ENCODE measurements around the gene GSTK1. TPM values are rescaled to one million over a fixed set of nuclear protein-coding genes. Genes with fewer than 3 reads are reported as not detected.

Gene GSTK1
- total RNA-seq, 1 experiment from 2014 or later, result 51.9 TPM

DNA sequence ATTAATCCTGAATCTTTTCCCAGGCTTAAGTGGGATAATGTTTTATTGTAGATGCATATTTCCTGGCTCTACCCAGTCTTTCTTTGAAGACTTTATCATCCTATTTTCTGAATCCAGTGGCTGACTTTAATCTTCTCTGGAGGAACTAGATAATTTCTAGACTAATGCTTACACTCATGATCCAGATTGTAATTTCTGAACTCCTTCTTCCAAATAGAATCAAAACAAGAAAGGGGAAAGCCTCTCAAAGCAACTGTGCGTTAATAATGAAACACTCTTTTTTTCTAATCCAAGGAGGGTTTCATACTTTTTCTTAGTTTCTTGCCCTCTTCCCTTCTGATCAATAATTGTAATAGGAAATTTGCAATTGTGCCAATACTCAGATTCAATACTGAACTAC, 8.0 kb downstream of the GSTK1 start:
- peaks cover 2% of the 10 kb centered on the region for H3K36me3 ChIP-seq (replicated peaks; ENCODE audit: control insufficient read depth, insufficient read depth, low read length)

GRCh38 chr7:143272871-143273270, 9.6 kb downstream of the GSTK1 start:
- Histone ChIP-seq H3K4me3 (ENCODE audit: insufficient read depth, low read depth, low read length) (no peak overlapping the region), H3K27me3 (ENCODE audit: control insufficient read depth, insufficient read depth, low read length) (no peaks in the 10 kb centered on the region), H3K36me3 (replicated peaks; ENCODE audit: control insufficient read depth, insufficient read depth, low read length) (peaks cover 2% of the 10 kb centered on the region)
- DNase-seq, result no peak

More for the DNA sequence above, 8.0 kb downstream of the GSTK1 start:
- Histone ChIP-seq H3K27me3 (ENCODE audit: control insufficient read depth, insufficient read depth, low read length) (no peaks in the 10 kb centered on the region), H3K4me3 (ENCODE audit: insufficient read depth, low read depth, low read length) (no peak overlapping the region)
- DNase-seq, result no peak

DNA sequence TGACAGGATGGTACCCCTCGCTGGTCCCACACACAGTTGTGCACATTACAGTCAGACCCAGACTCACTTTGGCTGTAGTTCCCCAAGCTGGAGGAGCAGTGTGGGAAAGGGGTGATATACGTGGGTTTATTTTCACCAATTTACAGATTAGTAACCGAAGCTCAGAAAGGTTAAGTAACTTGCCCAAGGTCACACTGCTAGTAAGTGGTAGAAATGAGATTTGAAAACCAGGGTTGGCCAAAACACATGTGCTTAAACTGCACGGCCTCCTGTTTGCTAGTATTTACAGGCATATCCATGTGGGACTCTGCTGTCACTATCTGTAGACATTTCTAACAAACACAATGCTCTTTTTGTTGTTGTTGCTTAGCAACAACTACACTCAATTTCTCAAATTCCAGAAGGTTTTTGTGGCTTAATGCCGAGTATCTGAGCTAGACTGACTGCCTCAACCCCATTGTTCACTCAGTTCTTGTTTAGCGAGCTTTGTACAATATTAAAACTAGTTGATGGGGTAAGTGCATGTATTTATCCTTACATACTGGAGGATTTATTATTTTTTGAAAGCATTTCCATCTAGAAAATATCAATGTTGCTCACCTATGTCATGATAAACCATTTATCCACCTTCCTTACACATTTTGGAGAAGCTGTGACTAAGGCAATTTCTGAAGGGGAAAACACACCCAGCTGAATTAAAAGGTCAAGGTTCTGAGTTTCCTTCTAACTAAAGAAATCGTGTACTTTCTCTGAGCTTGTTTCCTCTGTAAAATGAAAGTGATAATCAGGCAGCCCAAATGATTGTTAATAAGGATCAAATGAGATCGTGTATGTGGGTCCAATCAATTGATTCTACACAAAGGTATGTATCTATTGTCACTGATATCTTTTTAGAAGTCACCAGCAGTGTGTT, 16.2 kb downstream of the GSTK1 start:
- DNase-seq, result no peak
- Histone ChIP-seq H3K4me3 (ENCODE audit: insufficient read depth, low read depth, low read length) (no peak overlapping the region), H3K27me3 (ENCODE audit: control insufficient read depth, insufficient read depth, low read length) (no peaks in the 10 kb centered on the region), H3K36me3 (replicated peaks; ENCODE audit: control insufficient read depth, insufficient read depth, low read length) (no peaks in the 10 kb centered on the region)

GRCh38 chr7:143280160-143280559, 16.9 kb downstream of the GSTK1 start:
- H3K27me3 ChIP-seq (ENCODE audit: control insufficient read depth, insufficient read depth, low read length), result no peaks in the 10 kb centered on the region
- H3K4me3 ChIP-seq (ENCODE audit: insufficient read depth, low read depth, low read length), result no peak overlapping the region
- DNase-seq, result no peak
- no peaks in the 10 kb centered on the region for H3K36me3 ChIP-seq (replicated peaks; ENCODE audit: control insufficient read depth, insufficient read depth, low read length)

DNA sequence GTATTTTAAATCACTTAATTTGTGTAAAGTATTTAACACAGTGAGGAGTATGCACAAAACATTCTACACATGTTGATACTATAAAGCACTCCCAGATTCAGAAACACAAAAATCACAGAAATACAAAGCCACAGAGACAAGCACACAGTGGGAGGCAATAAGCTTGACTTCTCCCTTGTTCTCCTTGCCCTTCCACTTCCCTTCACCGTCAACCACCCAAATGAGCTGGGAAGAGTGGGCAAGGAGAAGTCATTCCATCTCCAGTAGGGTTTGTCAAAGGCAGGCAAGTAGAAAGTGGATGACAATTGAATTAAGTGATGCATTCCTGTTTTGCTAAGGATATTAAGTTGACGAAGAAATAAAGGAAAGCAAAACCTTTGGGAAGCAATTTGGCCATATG, 17.3 kb downstream of the GSTK1 start:
- DNase-seq, result no peak
- Histone ChIP-seq H3K4me3 (ENCODE audit: insufficient read depth, low read depth, low read length) (no peak overlapping the region), H3K27me3 (ENCODE audit: control insufficient read depth, insufficient read depth, low read length) (peaks cover 3% of the 10 kb centered on the region), H3K36me3 (replicated peaks; ENCODE audit: control insufficient read depth, insufficient read depth, low read length) (no peaks in the 10 kb centered on the region)

GRCh38 chr7:143281529-143281928, 18.3 kb downstream of the GSTK1 start:
- no peak for DNase-seq
- peaks cover 11% of the 10 kb centered on the region for H3K27me3 ChIP-seq (ENCODE audit: control insufficient read depth, insufficient read depth, low read length)
- H3K36me3 ChIP-seq (replicated peaks; ENCODE audit: control insufficient read depth, insufficient read depth, low read length), result no peaks in the 10 kb centered on the region
- no peak overlapping the region for H3K4me3 ChIP-seq (ENCODE audit: insufficient read depth, low read depth, low read length)

- Histone ChIP-seq H3K36me3 (replicated peaks; ENCODE audit: control insufficient read depth, insufficient read depth, low read length) (no peaks in the 10 kb centered on the region), H3K4me3 (ENCODE audit: insufficient read depth, low read depth, low read length) (no peak overlapping the region), H3K27me3 (ENCODE audit: control insufficient read depth, insufficient read depth, low read length) (peaks cover 16% of the 10 kb centered on the region)
- no peak for DNase-seq
Observed at GRCh38 chr7:143282124-143282523, 18.9 kb downstream of the GSTK1 start.

DNA sequence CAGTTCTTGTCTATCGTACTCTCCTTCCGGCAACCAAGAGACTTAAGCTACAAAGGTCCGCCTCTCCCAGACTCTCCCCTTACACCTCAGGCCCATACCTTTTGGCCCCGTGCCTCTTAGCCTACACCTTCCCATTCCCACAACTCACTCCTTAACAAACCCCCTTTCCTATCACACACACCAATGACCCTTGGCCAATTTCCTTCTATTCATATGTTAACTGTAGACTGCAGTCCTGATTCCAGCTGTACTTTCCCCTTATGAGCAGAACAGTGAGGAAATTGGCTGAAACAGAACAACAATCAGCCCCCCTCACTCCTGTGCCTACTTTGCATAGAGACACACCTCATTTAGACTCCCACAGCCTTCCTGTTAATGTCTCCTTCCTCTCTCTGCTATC, 20.1 kb downstream of the GSTK1 start:
- peaks cover 23% of the 10 kb centered on the region for H3K27me3 ChIP-seq (ENCODE audit: control insufficient read depth, insufficient read depth, low read length)
- H3K36me3 ChIP-seq (replicated peaks; ENCODE audit: control insufficient read depth, insufficient read depth, low read length), result no peaks in the 10 kb centered on the region
- DNase-seq, result peak; percentile 35
- H3K4me3 ChIP-seq (ENCODE audit: insufficient read depth, low read depth, low read length), result no peak overlapping the region

DNA sequence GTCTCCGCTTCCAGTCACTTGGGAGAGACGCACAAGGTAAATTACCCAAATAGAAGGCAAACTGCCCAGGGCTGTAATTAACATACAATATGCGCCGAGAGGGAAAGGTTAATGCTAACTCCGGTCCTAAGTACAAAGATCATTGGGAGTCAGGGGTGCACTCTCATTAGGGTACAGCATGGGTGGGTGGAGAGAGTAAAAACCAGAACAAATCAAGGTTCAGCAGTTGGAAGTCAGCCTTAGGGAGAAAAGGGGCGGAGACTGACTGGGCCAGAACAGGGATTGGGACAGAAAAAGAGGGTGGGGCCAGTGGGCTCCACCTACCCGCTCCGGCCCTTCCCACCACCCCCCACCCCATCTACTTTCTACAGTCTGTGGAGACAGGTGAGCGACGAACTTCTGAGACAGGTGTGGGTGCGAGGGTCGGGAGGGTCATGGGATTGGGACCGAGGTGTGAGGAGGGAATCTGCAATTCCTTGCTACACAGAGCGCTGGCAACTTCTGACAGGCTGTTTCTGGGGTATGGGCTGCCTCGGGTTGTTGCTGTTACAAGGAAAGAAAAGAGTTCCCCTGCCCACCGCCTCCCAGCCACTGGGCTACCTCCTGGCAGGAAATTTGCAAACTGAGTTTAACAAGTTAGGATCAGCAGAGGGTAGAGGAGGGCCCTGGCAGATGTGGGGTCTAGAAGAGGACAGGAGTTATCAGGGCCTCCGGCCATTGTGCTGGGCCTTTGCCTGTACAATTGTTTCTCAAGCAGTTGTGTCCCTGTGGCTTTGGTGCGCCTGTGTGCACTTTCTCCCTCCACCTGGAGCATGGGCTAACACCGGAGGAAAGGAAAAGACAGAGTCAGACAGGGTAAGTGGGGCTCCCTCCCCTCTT, 21.6 kb downstream of the GSTK1 start, which contains the start of gene TMEM139:
TMEM139 (plus strand) TSS at position 368 of the 879 bp plus-strand sequence. CDS start 1,000 bp downstream, outside the sequence.
- peak; percentile 81 for DNase-seq
- no peaks in the 10 kb centered on the region; the same call in 1 of the 2 replicates for H3K36me3 ChIP-seq (replicated peaks; ENCODE audit: control insufficient read depth, insufficient read depth, low read length)

DNA sequence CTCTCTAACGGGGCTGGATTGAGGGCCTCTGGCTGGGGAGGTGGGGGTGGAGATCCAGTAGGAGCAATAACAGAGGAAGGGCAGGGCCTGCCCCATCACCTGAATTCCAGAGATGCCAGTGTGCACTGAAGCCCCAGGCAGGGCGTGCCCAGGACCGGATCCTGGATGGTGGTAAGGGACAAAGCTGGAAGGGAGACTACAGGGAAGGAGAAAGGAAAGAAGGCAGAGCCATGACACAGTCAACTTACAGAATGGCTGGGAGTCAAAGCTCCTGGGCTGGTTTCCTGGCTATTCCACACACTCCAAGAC, 22.2 kb downstream of the GSTK1 start:
- Histone ChIP-seq H3K27me3 (ENCODE audit: control insufficient read depth, insufficient read depth, low read length) (peaks cover 23% of the 10 kb centered on the region), H3K4me3 (ENCODE audit: insufficient read depth, low read depth, low read length) (no peak overlapping the region), H3K36me3 (replicated peaks; ENCODE audit: control insufficient read depth, insufficient read depth, low read length) (no peaks in the 10 kb centered on the region; the same call in none of the 2 replicates)
- DNase-seq, result peak; percentile 27

More for the DNA sequence above, 21.6 kb downstream of the GSTK1 start, which contains the start of gene TMEM139:
- Histone ChIP-seq H3K27me3 (ENCODE audit: control insufficient read depth, insufficient read depth, low read length) (peaks cover 23% of the 10 kb centered on the region), H3K4me3 (ENCODE audit: insufficient read depth, low read depth, low read length) (peak within 1 kb of the TSS; percentile 44)

DNA sequence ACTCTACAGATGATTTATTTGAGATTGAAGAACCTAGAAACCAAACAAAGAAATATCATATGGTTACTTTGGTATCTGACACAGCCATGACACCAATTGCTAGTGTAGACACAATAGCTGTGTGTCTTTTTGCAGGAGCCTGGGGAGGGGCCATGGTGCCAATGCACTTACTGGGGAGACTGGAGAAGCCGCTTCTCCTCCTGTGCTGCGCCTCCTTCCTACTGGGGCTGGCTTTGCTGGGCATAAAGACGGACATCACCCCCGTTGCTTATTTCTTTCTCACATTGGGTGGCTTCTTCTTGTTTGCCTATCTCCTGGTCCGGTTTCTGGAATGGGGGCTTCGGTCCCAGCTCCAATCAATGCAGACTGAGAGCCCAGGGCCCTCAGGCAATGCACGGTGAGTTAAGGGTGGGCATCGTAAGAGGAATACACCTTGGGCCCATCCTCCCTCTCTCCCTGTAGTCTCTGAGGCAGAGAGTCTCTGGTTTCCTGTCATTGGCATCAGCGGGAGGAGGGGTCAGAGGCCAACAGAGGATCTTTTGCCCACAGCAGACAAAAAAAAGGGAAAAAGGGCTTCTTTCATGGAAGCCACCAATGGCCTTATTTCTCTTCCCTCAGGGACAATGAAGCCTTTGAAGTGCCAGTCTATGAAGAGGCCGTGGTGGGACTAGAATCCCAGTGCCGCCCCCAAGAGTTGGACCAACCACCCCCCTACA, 22.7 kb downstream of the GSTK1 start:
- Histone ChIP-seq H3K36me3 (replicated peaks; ENCODE audit: control insufficient read depth, insufficient read depth, low read length) (peaks cover 2% of the 10 kb centered on the region), H3K27me3 (ENCODE audit: control insufficient read depth, insufficient read depth, low read length) (peaks cover 23% of the 10 kb centered on the region), H3K4me3 (ENCODE audit: insufficient read depth, low read depth, low read length) (no peak overlapping the region)
- no peak for DNase-seq

GRCh38 chr7:143286522-143286890, 23.3 kb downstream of the GSTK1 start:
- Histone ChIP-seq H3K36me3 (replicated peaks; ENCODE audit: control insufficient read depth, insufficient read depth, low read length) (peaks cover 2% of the 10 kb centered on the region), H3K27me3 (ENCODE audit: control insufficient read depth, insufficient read depth, low read length) (peaks cover 23% of the 10 kb centered on the region), H3K4me3 (ENCODE audit: insufficient read depth, low read depth, low read length) (no peak overlapping the region)
- DNase-seq, result no peak

DNA sequence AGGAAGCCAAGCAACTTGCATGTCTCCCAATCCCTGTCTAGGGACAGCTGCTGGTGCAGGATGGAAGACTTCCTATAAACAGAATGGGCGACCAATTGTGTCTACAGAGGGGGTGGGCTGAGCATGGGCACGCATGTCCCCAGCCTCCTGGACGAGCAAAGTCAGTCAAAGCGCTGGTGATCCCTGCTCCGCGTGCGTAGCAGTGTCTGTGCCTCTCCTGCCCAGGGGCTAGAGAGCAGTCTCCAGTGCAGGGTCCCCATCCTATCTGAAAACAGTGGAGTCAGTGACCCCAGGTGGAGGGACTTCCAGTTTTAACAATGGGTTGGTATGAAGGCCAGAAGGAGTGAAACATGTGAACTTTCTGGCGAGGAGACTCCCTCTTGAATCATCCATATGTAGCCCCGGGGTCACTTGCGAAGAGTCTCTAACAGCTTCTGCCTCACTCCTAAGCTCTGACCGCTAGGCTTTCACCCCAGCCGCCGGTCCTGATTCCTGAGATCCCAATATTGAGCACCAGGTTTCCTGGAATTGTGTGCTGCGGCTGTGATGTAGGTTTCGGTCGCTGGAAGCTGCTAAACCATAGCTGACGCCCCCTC, 24.2 kb downstream of the GSTK1 start:
- no peak for DNase-seq
- Histone ChIP-seq H3K27me3 (ENCODE audit: control insufficient read depth, insufficient read depth, low read length) (peaks cover 23% of the 10 kb centered on the region), H3K4me3 (ENCODE audit: insufficient read depth, low read depth, low read length) (peak overlapping the region; percentile 16), H3K36me3 (replicated peaks; ENCODE audit: control insufficient read depth, insufficient read depth, low read length) (peaks cover 8% of the 10 kb centered on the region)

All from H7 (cell line).